Bronchial epithelial cell (primary cell): Measurements from ENCODE around the gene DQX1. TPM values are rescaled to one million over a fixed set of nuclear protein-coding genes. Genes with fewer than 3 reads are reported as not detected.
A peak's percentile ranks its signal among the peaks of the same experiment; 100 is the strongest.

Source experiments
- DNase-seq: peaks from one replicate; pipeline ENCODE4 v3.0.0-alpha.2; 2010; ENCODE audit warnings: low read depth
- FAIRE-seq: peaks from 2 replicates; lab custom pipeline; 2011; peaks lifted over from hg19 to GRCh38; lab: Jason Lieb, UNC
- H3K27me3 ChIP-seq: 2 replicates; pipeline ENCODE4 v1.5.1; 2011; ENCODE audit warnings: low read length; ENCODE audit not compliant: control insufficient read depth, insufficient read depth
- H3K36me3 ChIP-seq: 2 replicates; pipeline ENCODE4 v1.5.1; 2011; ENCODE audit warnings: low read length; ENCODE audit not compliant: control insufficient read depth, insufficient read depth
- H3K4me3 ChIP-seq: 2 replicates; pipeline ENCODE4 v1.5.1; 2011; ENCODE audit warnings: mild to moderate bottlenecking, low read depth, low read length, control low read depth
- CTCF ChIP-seq: IDR thresholded peaks from 2 replicates; pipeline ENCODE4 v1.5.1; 2011; ENCODE audit warnings: mild to moderate bottlenecking, moderate library complexity, low read length, control low read depth, inconsistent platforms; ENCODE audit not compliant: insufficient read depth, severe bottlenecking
- total RNA-seq: library from RNA; depleted of rRNA; stranded (reverse); fragments of >200 nt; gene quantifications from 2 replicates; pipeline ENCODE4 v1.2.1, GENCODE V29; 2014

Gene DQX1
- total RNA-seq, 1 donor from 2014 or later: 1.6 TPM

DNA sequence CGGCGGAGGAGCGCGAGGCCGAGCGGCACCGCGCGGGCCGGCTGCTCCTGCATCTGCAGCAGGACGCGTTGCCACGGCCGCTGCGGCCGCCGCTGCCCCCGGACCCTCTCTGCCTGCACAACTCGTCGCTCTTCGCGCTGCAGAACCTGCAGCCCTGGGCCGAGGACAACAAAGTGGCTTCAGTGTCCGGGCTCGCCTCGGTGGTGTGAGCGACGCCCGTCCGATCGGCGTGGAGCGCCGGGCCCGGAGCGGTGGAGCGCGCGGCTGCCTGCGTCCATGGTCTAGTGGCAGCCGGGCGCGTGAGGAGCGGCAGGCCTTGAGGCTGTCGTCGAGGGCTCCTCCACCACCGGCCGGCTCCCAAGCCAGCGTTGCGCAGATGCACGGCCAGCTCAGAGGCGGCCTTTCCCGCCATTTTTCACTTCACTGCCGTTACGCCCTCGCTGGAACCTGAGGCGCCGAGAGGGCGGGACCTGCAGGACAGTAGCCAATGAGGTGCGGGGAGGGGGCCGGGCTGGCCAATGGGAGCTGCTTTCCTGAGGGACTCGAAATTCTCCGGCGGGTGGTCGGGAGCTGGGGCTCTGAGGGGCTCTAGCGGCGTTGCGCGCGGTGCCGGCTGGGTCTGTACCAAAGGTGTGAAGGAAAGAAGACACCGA is 9.9 kb downstream of the DQX1 start:
- TF ChIP-seq CTCF: no peak
- FAIRE-seq: no peak
- Histone ChIP-seq H3K27me3 (peaks cover 42% of the 10 kb centered on the region), H3K36me3 (no peaks in the 10 kb centered on the region), H3K4me3 (no peak overlapping the region)
- peak; percentile 8 for DNase-seq

GRCh38 chr2:74515271-74515980 is 10.6 kb downstream of the DQX1 start:
- DNase-seq: no peak
- Histone ChIP-seq H3K36me3 (no peaks in the 10 kb centered on the region), H3K4me3 (no peak overlapping the region), H3K27me3 (peaks cover 44% of the 10 kb centered on the region)
- no peak for FAIRE-seq
- TF ChIP-seq CTCF: no peak

DNA sequence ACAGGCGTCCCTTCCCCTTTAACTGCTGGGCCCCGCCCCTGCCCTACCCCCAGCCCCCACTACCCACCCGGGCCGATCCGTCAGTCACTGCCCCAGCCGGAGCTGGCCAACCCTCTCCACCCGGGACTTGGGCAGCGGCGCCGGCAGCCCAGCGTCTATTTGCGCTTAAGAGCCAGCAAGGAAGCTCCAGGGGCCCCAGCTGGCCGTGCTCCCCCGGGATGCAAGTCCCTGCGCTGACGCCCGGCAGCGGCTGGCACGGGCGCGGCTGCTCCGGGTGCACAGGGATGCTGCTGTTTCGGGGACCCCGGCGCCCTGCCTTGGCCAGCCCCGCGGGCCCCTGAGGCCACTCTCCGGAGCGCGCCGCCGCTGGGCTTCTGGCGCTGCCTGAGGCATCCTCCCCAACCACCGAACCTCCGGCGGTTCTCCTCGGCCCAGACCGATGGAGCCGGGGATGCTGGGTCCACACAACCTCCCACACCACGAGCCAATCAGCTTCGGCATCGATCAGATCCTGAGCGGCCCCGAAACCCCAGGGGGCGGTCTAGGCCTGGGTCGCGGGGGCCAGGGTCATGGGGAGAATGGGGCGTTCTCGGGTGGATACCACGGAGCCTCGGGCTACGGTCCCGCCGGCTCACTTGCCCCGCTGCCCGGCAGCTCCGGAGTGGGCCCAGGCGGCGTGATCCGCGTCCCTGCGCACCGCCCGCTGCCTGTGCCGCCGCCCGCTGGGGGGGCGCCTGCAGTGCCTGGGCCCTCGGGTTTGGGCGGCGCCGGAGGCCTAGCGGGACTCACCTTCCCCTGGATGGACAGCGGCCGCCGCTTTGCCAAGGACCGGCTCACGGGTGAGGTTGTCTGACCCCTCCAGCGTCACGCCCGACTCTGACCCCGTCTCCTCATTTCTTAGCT is 11.4 kb downstream of the DQX1 start, which contains the start of gene TLX2:
TSS of gene TLX2 (plus strand) at position 83 of the 903 bp plus-strand sequence. CDS start at position 440, 357 bp downstream.
- H3K36me3 ChIP-seq: no peaks in the 10 kb centered on the region
- H3K4me3 ChIP-seq: no peak within 1 kb of the TSS
- H3K27me3 ChIP-seq: peaks cover 44% of the 10 kb centered on the region
- no peak for DNase-seq
- no peak for FAIRE-seq
- TF ChIP-seq CTCF: no peak

DNA sequence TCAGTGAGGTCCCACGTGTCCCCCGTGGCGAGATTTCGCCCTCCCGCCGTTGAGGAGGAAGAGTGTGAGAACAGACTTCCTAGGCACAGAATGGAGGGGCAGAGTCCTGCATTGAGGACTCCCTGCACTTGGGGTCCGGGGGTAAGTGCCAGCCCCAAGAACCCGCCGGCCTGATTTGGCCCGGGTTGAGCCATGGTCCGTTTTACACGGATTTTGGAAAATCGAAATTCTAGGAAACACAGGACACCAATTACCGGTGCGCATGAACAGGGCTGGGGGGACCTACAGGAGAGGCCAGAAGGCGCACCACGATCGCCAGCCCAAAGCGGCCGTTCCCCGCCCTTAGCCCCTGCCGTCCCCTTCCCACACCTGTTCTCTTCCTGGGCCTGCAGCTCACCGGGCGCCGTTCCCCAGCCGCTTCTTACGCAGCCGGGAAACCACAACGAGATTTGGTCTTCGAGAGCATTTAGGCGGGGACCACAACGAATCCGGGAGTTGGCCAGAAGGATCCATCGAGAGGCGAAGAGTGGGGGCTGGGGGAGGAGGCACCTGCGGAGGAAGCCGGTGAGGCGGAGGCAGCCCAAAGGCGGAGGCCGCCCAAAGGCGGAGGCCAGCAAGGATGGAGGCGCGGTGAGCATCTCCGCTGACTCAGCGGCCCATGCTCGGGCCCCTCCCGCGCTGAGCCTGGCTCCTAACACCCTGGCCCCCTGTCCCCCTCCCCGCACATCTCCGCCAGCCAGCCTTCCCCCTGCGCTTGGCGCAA is 12.2 kb downstream of the DQX1 start:
- Histone ChIP-seq H3K4me3 (no peak overlapping the region), H3K27me3 (peaks cover 44% of the 10 kb centered on the region), H3K36me3 (no peaks in the 10 kb centered on the region)
- no peak for TF ChIP-seq CTCF
- DNase-seq (no peak), FAIRE-seq (no peak)
